Esophagus muscularis mucosa (tissue), 3 donors: ENCODE measurements around the gene GRIA4.

ENCODE experiments used
- POLR2A ChIP-seq: fragments of 450-650 bp; IDR thresholded peaks from one replicate; pipeline ENCODE4 v1.6.1; 2017; ENCODE audit warnings: antibody characterized with exemption, moderate library complexity, mild to moderate bottlenecking, low read depth
- POLR2AphosphoS5 ChIP-seq, 2 donors: sonication (generic); formaldehyde crosslinking; IDR thresholded peaks; one replicate each; pipeline ENCODE4 v1.6.1; 2017; ENCODE audit warnings: antibody characterized with exemption in 2 of 2
- TF ChIP-seq, protein P1 (sequence below), 3 experiments: fragments of 200-600 bp in 2 of 3; fragments of 450-650 bp in 1 of 3; sonication (generic) in 2 of 3; IDR thresholded peaks; one replicate each; pipeline ENCODE4 v1.5.1; 2017 to 2019; ENCODE audit warnings: antibody characterized with exemption in 3 of 3, mild to moderate bottlenecking in 2 of 3, moderate library complexity in 1 of 3

- TF ChIP-seq, protein P1, sequence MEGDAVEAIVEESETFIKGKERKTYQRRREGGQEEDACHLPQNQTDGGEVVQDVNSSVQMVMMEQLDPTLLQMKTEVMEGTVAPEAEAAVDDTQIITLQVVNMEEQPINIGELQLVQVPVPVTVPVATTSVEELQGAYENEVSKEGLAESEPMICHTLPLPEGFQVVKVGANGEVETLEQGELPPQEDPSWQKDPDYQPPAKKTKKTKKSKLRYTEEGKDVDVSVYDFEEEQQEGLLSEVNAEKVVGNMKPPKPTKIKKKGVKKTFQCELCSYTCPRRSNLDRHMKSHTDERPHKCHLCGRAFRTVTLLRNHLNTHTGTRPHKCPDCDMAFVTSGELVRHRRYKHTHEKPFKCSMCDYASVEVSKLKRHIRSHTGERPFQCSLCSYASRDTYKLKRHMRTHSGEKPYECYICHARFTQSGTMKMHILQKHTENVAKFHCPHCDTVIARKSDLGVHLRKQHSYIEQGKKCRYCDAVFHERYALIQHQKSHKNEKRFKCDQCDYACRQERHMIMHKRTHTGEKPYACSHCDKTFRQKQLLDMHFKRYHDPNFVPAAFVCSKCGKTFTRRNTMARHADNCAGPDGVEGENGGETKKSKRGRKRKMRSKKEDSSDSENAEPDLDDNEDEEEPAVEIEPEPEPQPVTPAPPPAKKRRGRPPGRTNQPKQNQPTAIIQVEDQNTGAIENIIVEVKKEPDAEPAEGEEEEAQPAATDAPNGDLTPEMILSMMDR (IDR thresholded peaks at IDR 0.05): no peak
- TF ChIP-seq POLR2A: no peak
- TF ChIP-seq POLR2AphosphoS5 (IDR thresholded peaks at IDR 0.05): no peak
Observed at GRCh38 chr11:105718641-105719040, 108.8 kb downstream of the GRIA4 start.
